NCI-H446 (cell line): ENCODE results near the gene IGF2BP2.
"Not testable (repeated sequence)": the region's sequence is repeated elsewhere in the genome, so short reads cannot be mapped to it uniquely, and the experiment has no call there.

ENCODE experiments used
- DNase-seq, 2 experiments: peaks; one replicate each; lab custom pipeline; 2025; lab: John Stamatoyannopoulos, UW

The IGF2BP2 gene

DNA sequence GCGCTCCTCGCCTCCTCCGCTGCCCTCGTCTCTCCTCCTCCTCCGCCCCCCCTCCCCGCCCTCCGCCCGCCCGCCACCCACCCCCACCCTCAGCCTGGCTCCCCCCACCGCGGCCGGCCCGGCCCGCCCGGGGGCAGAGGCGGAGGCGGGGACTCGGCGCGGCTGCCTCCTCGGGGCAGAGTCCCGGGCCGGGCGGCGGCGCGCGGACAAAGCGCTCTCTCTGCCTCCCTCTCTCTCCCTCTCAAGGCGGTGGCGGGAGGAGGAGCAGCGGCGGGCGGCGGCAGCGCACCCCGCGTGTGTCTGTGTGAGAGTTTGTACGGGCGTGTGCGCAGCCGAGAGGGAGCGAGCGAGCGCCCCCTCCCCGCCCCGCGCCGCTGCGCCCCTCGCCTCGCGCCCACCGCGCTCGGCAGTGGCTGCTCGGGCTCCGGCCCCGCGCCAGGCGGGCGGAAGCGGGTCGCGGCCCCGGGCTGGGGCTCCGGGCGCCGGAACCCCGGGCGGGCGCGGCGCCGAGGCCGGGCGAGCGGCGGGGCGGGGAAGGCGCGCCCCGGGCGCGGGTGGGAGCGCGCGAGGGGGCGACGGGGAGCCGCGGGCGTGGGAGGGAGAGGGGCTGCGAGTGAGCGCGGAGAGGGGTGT, at the start of gene IGF2BP2:
IGF2BP2 (minus strand) TSS at position 37 of the 633 bp plus-strand sequence. CDS start 82 bp downstream, outside the sequence.
- DNase-seq, result peak in 1 of 2 experiments; percentile 33

DNA sequence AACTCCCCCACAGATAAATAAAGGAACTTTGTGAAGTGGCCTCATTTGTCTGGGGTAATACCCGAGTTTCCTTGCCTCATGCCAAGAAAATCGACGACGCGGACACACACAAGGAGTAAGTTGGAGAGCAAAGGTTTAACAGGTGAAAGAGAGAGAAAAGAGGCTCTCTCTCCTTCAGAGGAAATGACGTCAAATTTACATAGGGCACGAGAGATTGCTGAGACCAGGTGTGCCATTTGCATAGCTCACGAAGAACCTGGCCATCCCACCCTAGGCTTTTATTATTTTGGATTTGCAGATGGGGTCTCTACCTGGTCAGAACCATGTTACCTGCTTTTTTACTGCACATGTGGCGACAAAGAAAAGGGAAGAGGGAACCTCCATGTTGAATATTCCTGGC, 49.3 kb upstream of the IGF2BP2 start:
- DNase-seq, result no peak

DNA sequence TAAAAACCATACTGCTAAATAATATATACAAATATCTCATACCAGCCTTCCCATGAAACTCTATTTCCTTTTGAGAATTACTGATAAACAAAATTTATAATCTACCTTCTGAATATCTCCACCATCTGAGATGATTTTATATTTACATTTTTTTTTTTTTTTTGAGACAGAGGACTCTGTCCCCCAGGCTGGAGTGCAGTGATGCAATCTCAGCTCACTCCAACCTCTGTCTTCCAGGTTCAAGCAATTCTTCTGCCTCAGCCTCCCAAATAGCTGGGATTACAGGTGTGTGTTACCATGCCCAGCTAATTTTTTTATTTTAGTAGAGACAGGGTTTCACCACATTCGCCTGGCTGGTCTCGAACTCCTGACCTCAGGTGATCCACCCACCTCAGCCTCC, 42.8 kb upstream of the IGF2BP2 start:
- no peak for DNase-seq

DNA sequence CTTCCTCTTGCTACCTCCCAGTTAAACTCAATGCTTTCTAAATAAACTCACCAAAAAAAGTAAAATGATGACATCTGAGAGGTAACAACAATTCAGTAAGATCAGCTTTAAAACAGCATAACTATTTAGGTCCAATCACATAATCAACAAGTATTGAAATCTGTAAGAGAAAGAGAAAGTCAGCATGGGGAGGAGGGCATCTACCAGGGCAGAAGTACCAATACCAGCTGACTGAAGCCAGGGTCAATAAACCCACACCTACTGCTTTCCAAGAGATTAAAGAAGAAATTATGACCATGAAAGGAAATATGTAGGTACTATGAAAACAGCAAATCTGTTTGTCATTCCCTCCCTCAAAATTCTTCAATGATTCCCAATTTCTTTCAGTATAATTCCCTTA, 42.2 kb upstream of the IGF2BP2 start:
- no peak for DNase-seq

DNA sequence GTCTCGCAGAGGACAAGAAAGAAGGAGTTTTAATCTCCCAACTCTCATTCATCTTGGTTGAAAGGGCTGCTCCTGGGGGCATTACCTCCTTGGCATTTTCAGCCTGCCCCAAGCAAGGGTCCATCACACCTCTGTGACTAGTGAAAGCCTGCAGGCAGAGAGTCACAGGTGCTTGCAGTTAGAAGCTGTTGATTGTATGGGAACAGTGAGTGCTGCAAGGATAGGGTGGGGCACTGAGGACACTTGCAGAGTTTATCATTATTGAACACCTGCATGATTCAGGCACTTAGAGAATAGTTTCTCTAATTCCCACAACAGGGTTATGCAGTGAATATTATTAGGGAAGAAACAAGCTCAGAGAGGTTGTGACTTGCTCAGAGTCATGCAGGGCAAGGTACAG, 41.7 kb upstream of the IGF2BP2 start:
- no peak for DNase-seq

DNA sequence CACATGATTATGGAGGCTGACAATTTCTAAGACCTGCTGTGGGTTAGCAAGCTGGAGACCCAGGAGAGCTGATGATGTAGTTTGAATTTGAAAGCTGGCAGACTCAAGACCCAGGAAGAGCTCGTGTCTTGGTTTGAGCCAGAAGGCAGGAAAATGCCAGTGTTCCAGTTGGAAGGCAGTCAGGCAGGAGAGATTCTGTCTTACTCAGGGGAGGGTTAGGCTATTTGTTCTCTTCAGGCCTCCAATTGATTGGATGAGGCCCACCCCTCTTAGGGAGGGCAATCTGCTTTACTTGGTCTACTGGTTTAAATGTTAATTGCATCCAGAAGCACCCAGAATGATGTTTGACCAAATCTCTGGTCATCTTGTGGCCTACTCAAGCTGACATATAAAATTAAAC, 40.4 kb upstream of the IGF2BP2 start:
- no peak for DNase-seq

DNA sequence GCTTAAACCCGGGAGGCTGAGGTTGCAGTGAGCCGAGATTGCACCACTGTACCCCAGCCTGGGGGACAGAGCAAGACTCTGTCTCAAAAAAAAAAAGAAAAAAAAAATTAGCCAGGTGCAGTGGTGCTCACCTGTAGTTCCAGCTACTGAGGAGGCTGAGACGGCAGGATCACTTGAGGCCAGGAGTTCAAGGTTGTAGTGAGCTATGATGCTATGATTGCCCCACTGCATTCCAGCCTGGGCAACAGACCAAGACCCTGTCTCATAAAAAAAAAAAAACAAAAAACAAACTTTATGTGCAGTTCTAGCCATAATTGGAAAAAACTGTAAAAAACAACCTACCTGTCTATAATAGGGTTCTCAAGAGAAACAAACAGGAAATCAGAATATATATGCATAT, 39.9 kb upstream of the IGF2BP2 start:
- no peak for DNase-seq

DNA sequence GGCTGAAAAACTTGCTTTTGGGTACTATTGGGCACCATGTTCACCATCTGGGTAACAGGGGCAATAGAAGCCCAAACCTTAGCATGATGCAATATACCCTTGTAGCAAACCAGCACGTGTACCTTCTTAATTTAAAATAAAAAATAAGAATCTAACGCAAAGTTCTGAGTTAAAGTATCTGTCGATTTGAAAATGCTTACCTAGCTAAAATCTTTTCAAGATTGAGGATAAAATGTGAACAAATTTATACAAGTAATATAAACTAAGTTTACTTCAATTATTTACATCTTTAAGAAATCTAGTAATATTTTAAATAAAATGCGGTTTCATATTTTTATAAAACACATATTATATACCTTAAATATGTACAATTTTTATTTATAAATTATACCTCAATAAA, 38.1 kb upstream of the IGF2BP2 start:
- DNase-seq, result no peak

DNA sequence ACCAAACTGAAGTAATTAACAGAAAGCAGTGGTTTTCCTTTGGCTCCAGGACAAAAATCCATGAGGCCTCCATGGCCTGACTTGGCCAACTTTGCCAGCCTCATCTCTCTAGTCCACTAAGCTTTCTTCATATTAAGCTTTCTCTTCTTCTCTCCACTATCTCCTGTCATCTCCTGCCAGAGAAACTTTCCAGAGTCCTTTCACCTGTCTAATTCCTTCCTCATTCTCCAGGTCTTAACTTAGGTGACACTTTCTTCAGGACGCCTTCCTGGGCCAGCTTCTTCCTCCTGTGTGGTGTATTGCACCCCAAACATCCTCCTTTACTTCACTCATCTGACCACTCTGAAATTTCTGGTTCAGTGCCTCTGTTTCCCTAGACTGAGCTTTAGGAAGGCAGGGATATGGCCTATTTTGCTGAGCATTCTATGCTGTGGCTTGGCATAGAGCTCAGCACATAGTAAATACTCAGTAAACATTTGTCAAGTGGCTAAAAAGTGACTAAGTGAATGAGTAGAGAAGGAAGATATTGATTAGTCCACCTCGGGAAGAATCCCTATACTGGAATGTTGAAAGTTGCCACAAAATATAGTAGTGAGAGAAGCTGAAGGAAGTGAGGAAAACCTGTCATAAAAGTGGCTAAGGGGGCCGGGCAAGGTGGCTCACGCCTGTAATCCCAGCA, 34.6 kb upstream of the IGF2BP2 start:
- no peak for DNase-seq

DNA sequence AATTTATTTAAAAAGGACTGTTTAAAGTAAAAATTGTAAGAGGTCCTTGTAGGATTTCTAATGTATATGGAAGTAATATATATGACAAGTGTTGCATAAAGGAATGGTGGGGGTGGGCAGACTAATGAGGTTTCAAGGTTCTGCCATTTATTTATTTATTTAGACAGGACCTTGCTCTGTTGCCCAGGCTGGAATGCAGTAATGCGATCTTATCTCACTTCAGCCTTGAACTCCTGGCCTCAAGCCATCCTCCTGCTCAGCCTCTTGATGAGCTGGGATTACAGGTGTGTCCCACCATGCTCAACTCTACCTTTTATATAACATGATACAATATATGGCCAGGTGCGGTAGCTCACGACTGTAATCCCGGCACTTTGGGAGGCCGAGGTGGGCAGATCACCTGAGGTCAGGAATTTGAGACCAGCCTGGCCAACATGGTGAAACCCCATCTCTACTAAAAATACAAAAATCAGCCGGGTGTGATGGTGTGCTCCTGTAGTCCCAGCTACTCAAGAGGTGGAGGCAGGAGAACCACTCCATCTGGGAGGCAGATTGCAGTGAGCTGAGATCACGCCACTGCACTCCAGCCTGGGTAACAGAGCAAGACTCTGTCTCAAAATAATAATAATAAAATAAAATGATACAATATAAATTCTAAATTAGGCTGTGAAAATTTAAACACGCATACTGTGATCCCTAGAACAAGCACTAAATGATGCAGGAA, 33.8 kb upstream of the IGF2BP2 start:
- no peak for DNase-seq

DNA sequence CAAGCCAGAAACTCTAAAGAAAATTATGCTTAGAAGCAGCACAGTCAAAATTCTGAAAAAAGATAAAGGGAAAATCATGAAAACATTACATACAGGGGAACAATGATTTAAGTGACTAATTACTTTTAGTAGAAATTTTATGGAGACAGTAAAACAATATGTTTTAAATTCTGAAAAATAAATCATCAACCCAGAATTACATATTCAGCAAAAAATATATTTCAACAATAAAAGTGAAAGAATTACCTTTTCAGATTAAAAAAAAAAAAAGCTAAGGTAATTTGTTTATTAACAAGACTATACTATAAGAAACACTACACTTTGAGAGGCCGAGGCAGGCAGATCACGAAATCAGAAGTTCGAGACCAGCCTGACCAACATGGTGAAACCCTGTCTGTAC, 32.4 kb upstream of the IGF2BP2 start:
- no peak for DNase-seq

DNA sequence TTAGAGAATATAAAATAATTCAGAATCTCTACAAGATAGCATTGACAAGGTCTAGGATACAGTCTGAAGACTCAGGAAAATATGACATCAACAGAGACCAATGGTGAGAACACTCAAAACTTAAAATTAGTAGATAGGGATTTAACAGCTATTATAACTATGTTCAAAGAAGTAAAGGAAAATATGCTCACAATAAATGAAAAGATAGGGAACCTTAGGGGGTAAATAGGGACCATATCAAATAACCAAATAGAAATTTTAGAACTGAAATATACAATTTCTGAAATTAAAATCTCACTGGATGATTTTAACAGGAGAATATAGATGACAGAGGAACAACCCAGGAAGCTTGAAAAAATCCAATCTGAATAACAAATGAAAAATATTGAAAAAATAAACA, 31.8 kb upstream of the IGF2BP2 start:
- no peak for DNase-seq

DNA sequence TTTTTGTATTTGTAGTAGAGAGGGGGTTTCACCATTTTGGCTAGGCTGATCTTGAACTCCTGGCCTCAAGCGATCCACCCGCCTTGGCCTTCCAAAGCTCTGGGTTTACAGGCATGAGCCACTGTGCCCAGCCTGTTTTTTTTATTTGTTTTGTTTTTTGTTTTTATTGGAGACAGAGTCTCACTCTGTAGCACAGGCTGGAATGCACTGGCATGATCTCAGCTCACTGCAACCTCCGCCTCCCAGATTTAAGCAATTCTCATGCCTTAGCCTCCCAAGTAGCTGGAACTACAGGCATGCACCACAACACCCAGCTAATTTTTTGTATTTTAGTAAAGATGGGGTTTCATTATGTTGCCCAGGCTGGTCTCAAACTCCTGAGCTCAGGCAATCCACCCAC, 28.9 kb upstream of the IGF2BP2 start:
- not testable (repeated sequence) for DNase-seq

DNA sequence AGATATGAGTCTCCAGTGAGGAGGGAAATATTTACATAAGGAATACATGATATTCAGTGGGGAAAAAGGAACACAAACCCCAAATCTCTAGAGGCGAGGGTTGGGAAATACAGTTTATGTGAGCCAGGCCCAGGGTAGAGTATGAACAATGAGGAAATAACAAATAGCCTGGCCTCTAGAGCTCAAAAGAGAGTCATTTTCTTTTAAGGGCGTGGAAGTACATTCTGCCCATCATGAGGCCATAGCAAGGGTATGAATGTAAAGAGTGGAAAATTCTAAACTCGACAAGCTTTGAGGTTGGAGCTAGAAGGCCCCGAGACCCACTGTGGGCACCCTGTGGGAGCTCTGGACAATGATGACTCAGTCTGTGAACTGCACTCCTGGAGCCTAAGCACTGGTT, 27.8 kb upstream of the IGF2BP2 start:
- no peak for DNase-seq

DNA sequence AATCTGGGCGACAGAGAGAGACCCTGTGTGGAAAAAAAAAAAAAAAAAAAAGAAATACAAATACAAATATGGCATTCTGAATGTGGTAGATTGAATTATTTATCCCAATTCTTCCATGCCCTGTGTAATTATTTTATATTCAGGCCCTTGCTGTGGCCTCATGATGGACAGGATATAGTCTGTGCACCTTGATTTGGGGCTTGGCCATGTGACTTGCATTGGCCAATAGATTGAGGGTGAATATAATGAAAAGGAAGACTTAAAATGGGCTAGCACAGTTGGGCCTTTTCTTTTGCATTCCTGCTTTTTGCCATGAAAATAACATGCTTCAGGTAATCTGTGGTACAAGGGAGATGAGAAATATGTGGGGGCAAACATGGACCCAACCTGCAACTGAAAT, 27.1 kb upstream of the IGF2BP2 start:
- DNase-seq, result no peak

DNA sequence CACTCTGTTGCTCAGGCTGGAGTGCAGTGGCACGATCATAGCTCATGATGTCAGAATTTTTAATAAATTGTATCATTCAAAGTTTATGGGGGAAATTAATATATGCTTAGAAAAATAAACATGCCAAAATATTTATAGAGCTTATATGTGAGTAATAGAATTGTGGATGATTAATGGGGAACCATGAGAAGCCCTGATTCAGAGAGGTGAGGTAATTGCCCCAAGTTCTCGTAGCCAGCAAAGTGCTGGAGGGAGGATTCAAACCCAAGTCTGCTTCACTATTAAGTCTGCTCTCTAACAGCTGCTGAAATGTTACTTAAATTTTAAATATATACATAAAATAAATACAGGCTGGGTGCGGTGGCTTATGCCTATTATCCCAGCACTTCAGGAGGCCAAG, 26.2 kb upstream of the IGF2BP2 start:
- DNase-seq, result no peak

DNA sequence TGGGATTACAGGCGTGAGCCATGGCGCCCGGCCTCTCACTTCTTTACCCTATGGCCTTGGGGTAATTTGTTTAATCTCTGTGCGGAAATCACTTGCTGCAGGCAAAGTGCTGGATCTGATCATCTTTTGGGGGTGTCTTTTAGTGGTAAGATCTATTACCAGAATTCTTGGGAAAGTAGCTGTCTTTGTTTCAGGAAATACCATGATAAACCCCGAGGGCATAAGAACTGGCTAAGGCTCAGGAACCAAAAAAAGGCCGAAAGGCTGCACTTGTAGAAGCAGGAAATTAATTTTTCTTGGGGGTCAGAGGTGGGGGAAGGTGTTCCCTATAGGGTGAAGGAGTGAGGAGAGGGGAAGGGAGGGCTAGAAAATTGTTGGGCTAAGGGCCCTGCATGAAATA, 22.7 kb upstream of the IGF2BP2 start:
- no peak for DNase-seq

DNA sequence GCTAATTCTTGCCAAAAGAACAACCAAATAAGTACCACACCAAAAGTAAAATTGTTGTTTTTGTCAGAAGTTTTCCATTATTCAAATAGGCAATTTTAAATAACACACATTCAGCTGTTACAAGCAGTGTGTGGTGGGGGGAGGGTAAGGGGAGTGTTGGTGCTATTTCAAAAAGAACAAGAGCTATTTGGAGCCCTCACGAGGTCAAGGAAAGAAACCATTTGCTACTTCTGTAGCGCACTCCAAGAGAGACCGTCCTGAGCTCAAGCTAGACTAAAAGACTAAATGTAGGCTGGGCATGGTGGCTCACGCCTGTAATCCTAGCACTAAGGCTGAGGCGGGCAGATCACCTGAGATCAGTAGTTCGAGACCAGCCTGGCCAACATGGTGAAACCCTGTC, 21.2 kb upstream of the IGF2BP2 start:
- DNase-seq, result no peak

DNA sequence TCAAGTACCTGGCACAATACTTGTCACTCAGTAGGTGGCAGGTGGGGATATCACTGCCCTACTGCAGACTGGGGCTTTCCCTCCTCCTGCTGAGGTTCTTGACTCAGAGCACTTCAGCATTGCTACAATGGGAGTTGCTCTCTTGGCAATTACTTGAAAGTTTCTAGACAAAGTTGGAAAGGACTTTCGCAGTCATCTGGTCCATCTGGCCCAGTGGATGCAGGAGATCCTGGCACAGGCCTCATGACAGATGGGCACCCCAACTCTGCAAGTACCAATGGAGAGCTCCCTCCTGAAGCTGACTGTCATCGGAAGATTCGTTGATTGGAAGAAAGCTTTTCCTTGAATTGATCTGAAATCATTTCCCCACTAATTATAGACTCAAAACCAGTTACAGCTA, 19.2 kb upstream of the IGF2BP2 start:
- DNase-seq, result peak in 1 of 2 experiments; percentile 47

DNA sequence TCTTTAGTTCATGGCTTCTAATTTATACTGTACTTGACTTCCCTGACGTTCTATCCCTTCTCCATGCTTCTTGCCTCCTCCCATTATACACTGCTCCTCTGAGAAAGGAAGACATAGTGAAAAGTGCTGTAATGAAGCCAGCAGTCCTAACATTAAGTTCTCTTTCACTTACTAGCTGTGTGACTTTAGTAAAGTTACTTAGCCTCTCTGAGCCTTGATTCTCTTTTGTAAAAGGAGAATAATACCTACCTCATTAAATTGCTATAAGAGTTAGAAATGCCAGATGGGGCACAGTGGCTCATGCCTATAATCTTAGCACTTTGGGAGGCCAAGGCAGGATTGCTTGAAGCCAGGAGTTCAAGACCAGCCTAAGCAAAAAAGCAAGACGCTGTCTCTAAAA, 18.8 kb upstream of the IGF2BP2 start:
- no peak for DNase-seq

DNA sequence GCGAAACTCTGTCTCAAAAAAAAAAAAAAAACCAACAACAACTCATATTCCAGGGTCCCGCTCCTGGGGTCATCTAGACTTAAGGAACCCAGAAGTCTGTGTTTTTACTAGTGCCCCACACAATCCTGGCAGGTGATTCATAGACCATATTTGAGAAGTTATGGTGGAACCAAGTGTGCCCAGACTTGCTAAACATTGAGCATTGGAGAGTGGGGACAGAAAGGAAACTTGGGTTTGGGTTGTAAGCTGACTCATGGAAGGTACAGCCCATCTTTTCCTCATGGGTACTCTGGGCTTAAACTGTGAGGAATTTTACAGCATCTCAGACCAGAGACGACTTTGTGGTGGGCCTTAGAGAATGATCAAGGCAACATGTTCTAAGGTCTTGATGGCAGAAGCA, 18.3 kb upstream of the IGF2BP2 start:
- DNase-seq, result no peak

DNA sequence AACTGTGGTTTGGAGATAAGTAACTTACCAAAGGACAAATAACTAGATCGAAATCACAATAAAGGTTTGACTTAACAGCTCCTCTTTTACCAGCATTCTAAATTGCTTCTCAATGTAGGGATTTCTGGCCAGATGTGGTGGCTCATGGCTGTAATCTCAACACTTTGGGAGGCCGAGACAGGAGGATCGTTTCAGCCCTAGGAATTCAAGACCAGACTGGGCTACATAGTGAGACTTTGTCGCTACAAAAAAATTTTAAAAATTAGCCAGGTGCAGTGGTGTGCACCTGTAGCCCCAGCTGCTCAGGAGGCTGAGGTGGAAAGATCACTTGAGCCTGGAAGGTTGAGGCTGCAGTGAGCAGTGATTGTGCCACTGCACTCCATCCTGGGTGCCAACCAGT, 17.4 kb upstream of the IGF2BP2 start:
- no peak for DNase-seq

DNA sequence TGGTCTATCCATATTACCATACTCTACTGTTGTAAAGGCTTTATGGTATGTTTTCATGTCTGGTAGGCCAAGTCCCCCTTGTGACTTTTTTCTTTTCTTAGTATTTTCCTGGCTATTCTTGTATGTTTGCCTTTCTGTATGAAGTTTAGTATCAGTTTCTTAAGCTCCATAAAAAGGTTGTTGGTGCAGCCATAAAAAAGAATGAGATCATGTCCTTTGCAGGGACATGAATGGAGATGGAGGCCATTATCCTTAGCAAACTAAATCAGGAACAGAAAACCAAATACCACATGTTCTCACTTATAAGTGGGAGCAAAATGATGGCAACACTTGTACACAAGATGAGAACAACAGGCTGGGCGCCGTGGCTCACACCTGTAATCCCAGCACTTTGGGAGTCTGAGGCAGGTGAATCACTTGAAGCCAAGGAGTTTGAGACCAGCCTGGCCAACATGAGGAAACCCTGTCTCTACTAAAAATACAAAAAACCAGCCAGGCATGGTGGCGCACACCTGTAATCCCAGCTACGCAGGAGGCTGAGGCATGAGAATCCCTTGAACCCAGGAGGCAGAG, 13.7 kb upstream of the IGF2BP2 start:
- not testable (repeated sequence) for DNase-seq
